Activated CD4-positive, alpha-beta T cell treated with anti-CD3 and anti-CD28 coated beads for 48 hours (primary cell): Measurements from ENCODE around the gene UCK2.

Source experiments
- DNase-seq: peaks from one replicate; pipeline ENCODE4 v3.0.0-alpha.2; 2020

Gene UCK2

DNA sequence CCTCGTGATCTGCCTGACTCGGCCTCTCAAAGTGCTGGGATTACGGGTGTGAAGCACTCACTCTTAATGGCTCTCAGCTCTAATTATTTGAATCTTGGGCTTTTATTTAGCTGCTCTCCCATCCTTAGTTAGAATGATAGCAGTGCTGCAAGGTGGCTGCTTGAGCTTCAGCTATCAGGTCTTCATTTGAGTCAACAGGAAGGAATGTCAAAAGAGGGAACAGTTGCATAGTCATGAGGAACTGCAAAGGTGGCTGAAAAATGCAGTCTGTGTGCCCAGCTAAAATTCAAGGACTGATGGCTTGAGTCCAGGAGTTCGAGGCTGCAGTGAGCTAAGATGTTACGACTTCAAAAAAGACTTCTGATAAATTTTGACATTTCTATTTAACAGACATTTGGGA lies 55.6 kb downstream of the UCK2 start:
- no peak for DNase-seq

DNA sequence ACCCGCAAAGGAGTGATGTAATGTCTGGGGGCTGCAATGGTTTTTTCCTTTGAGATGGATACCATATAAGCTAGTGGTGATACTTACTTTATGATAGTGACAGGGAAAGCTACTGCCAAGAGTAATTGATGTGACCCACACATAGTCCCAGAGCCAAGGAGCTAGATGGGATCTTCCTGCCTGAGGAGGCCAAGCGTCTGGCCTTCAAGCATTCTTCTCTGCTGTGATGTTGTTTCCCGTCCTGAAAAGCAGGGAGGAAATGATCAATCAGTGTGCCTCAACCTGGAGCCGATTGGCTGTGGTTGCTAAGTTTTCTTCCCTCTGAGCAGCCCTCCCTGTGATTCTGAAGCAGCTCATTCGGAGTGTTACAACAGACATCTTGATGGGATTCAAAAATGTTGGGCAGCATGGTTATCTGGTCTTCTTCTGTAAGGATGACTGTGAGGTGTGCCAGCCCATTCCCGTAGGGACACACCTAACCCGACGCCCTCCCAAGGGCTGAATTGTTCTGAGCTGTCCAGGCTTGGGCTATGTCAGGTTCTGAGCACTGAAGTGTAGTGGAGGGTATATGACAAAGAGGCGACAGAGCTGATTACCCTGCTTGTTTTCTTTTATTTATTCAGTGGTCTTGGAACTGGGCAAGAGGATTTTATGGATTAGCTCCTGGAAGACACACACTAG lies 56.7 kb downstream of the UCK2 start:
- DNase-seq = no peak

DNA sequence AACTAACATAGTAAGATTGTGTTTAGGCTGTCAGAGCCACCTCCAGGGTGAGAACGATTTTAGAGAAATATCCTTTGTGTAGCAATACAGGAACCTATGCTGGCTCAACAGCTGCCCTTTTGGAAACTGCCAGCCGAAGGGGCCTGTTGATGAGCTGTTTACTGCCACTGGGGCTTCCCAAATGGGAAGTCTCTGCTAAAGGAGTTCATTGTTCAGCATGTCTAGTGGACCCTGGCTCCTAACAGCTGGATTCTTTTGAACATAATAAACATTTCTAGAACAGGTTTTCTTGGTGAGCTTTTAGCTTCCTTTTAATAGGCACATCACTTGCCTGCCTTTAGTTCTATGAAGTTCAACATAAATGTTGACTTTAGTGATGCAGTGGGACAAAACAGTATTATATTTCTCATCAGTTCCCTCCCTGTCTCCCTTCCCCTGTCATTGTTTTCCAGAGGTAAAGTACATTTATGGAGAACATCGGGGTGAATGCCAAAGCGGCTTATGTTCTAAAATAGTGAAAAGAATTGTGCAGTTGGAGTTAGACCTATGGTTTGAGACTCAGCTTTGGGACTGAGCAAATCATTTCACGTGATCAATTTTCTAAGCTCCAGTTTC lies 57.4 kb downstream of the UCK2 start:
- DNase-seq = no peak

DNA sequence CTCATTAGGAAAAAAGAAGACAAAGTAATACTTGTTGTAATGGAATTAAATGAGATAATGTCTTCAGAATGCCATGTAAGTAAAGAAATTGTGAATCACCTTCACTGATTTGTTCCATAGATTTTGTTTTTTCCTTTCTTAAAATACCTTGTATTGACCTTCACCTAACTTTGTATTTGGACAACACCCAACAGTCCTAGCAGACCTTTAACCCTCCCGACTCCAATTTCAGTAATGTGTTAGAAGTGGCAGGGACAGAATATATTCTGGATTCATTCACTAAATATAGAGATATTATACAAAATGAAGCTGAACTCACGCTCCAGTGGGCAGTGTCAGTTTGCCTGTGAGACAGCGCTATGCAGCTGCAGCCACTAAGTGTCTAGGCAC lies 57.9 kb downstream of the UCK2 start:
- DNase-seq = no peak

DNA sequence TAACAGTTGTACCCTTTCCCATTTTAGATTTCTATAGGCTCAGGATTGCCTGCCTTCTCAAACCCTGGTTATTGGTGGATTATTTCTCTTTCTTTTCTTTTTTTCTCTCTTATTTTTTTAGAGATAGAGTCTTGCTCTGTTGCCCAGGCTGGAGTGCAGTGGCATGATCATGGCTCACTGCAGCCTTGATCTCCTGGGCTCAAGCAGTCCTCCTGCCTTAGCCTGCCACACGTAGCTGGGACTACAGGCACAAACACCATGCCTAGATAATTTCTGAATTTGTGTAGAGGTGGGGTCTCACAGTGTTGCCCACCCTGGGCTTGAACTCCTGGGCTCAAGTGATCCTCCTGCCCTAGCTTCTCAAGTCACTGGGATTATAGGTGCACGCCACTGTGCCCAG lies 58.8 kb downstream of the UCK2 start:
- no peak for DNase-seq

DNA sequence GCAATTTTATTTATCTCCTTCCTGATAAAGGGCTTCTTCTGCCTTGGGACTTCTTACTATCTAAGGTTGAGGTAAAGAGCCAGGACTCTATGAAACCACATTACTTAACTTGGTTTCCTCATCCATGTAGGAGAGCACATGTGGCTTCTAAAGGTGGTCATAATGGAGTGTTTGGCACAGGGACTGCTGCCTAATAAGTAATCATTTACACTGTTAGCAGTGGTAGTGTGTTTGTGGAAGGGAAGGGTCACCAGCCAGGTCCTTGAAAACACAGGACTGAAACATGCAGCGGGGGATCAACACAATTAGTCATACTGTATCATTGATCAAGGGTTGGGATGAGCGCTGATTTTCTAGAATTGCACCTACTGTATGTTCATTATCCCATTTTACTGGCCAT lies 59.6 kb downstream of the UCK2 start:
- DNase-seq = no peak

DNA sequence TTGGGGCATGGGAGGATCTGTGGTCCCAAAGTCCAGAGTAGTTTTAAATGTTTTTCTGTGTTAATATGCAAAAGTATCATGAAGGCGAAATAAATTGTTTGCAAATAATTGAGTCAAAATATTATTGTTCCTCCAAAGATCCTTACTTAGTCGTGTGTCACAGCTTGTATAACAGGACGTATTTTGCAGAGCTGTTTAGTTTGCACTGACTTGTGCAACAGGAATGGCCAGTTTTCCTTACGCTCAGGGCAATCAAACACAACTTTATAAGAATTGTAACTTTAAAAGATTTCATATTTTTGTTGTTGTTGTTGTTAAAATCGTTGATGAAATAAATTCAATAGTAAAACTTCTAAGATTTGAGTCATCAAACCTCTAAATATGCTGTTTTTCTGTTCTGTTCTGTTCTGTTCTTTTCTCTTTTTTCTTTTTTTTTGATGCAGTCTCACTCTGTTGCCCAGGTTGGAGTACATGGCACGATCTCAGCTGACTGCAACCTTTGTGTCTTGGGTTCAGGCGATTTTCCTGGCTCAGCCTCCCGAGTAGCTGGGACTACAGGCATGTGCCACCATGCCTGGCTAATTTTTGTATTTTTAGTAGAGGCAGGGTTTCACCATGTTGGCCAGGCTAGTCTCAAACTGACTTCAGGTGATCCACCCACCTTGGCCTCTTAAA lies 60.6 kb downstream of the UCK2 start:
- DNase-seq = no peak

DNA sequence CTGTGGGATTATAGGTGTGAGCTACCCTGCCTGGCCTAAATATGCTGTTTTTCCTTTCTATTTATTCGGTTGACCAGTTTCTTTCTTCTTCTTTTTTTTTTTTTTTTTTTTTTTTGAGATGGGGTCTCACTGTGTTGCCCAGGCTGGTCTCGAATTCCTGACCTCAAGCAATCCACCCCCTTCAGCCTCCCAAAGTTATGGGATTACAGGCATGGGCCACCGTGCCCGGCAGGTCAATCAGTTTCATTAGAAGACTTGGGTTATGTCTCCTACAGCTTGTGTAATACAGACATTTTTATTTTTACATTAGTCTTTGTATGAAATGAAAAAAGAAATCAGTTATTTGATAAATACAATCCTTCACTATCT lies 61.1 kb downstream of the UCK2 start:
- no peak for DNase-seq

DNA sequence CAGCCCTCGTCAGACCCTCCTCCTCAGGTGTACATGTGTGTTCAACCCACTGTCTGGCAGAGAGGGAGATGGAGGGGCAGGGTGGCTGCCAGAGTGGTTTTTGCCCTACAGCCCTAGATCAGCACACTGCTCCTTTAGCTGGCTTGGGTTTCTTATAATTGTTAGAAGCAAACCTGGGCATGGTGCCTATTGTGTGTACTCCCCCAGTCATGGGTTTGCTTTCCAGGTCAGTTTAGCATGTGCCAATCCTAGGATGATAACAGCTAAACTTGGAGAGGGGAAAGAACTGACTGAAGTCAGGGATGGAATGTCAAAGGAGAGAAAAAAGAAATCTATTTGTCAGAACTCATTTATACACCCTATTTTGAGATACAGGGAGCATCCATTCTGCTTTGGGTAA lies 63.3 kb downstream of the UCK2 start:
- DNase-seq = no peak

DNA sequence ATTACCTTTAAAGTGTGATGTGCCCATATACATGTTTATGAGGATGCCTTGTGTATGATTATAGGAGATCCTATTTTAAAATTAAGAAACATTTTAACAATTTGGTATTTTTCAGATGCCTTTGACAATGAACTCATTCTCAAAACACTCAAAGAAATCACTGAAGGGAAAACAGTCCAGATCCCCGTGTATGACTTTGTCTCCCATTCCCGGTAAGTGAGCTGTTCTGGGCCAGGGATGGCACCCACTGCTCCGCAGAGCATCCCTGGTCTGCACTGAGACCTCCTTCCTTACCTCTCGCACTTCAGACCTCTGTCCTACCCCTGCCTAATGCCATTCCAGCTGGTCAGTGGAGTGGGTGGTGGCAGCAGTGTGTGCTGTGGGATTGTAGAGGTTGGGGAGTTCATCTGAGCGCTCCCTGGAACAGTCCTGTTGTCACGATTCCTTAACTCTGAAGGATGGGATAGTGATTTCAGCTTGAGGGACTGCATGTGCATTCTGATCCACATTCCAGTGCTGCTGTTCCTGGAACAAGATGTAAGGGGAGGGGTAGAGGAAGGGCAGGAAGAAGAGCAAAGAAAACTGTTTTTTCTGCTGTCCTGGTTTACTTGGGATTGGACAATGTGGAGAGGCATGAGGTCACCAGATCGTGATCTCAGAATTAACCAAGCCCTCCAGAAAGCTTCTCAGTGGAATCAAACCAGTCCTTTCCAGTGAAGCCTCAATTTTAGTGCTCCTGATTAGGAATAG lies 63.9 kb downstream of the UCK2 start:
- DNase-seq = no peak

DNA sequence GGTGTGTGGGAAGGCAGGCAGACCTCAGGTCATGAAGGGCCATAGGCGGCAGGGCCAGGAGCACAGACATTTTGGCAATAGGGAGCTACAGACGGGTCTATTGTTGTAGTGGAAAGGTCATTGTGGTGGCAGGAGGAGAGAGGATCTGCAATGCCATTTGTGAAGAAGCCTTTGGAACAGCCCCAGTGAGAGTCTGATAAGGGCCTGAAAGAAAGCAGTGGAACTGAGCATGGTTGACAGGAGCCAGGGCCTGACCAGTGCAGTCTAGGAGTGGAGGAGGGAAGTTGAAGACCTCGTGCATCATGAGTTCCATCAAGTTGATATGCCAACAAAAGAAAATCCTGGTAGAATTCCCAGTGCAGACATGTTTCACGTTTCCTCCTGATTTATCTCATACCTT lies 65.5 kb downstream of the UCK2 start:
- DNase-seq = no peak

DNA sequence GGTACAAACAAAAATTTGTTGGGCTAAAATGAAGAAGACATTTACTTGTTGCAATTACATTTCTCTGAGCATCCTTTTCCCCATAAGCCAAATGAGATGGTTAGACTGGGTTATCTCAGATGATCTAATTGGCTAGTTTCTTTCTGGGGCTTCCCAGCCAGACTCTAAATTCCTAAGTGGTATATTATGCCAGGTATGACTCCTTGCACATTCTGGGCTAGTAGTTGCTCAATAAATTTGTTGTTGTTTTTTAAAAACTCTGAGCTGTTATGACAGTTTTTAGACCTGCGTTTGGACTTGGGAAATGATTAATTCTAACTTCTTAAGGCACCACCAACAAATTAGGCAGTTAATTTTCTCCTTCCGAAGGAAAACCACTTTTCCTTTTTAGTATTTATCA lies 66.1 kb downstream of the UCK2 start:
- DNase-seq = no peak

DNA sequence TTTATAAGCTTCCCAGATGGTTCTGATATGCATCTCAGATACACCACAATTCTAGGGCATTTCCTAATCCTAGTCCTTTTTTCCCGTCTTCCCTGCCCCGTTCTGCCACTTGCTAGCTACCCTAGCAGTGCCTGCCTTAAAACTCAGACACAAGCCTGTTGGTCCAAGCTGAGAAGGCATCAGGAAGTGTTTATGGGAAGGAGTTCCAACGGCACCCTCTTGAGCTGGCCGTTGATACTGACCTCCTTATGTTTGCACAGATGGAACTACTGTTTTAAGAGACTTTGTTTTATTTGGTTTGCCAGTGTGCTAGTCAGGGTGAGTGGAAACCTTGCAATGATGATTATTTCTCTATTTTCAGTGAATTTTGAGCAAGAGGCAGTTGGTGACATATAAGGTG lies 67.2 kb downstream of the UCK2 start:
- DNase-seq = no peak

DNA sequence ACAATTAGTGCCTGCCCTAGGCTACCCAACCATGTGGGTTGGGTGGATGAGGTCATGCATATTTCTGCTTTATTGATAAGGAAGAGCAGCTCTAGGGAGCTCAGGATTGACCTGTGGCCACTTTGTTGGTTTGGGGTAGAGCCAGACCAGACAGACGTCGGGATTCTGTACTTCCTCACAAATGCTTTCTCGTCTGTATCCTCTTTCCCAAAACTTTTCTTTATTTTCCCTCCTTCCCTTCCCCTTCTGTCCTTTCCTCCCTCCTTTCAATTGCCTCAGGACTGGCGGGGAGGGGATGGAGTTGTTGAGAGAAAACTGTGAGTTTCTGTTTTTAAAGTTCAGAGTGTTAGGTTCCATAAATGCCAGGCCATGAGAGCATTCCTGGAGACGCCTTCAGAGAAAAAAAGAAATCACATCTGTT lies 68.0 kb downstream of the UCK2 start:
- DNase-seq = no peak

DNA sequence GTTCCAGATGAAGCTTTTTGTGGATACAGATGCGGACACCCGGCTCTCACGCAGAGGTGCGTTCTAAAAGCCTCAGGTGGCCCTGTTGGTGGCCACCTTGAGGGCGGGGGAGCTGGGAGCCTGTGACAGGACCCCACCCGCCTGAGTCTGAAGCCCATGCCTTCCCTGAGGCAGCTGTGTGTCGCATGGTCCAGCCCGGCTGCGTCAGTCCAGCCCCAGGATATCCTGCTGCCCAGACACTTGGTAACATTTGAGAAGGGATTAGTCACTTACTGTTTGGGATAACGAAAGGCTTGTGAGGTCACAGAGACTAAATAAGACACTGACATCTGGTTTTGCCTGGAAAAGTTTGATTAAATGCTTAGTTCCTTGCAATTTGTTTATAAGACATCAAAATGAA lies 68.9 kb downstream of the UCK2 start:
- DNase-seq = no peak

DNA sequence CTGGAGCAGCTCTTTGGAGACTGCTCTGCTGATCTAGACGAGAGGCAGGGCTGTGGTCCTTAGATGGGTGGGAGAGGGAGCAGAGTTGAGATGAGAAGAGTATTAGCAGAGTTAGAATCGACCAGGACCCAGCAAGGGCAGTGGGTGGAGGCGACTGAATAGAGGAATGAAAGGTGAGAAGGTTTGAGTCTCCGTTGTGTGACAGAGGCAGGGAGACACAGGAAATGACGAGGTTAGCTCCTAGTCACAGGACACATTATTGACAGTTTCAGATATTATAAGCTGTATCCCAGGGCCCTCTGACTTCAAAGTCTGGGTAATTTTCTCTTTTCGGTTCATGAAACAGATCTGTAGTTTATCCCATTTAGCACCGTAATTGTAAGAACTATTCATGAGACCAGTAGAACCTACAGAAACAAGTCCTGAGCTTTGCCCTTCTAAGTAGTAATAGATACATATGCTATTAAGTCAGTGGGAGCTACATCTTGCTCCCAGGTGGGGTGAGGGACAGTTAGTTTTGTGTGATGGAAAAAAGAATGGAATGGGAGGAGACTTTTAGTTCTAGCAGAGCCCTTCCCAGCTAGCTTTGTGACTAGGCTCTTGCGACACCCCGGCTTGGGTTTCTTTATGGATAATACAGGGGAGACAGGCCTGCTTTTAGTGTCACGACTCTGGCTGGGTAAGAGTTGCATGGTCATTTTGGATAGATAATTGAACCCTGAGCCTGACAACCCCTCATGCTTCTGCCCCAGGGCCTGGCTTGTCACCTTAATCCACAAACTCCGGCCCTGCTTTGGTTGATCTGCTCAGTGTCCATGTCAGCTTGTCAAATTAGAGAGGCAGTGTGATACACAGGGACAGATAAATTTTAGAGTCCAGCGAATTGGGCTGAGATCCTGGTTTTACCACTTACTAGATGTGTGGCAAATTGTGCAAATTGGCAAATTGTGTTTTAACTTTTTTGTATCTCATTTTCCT lies 70.2 kb downstream of the UCK2 start:
- no peak for DNase-seq

DNA sequence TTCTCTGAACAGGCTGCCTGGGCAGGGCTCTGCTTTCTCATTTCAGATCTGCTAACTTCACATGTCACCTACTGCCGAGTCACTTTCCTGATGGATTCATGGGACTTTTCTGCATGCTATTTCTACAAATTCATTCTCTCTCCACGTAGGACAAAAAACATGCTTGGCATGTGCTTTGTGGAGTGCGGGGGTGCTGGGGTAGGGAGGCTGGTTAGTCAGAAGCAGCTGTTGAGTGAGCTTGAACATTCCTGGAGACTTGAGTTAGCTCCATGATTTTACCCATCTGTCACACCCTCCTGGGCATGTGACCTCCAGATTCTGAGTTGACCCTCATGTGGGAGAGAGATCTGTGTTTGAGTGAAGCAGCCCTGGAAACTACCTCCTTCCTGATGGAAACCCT lies 71.4 kb downstream of the UCK2 start:
- DNase-seq = no peak

DNA sequence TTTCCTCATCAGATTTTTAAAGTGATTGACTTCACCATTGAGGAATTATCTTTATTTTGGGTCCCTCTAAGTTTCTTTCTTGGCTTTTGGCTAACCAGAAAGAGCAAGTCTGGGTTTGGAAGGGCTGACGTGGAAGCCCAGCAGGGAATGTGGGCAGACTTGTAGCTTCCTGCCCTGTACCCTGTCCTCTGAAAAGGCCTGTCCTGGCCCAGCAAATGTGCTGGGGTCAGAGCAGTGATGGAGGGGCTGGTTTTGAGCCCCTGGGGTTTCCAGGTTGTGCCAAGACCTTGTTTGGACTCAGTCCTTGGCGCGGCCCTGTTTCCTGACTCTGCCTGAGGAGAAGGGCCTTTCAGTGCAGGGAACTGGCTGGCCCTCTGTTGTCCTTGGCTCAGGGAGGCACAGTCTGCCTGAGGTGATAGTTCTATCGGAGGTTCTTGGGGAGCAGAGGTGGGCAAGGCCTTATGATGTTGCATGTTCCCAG lies 72.1 kb downstream of the UCK2 start:
- no peak for DNase-seq

DNA sequence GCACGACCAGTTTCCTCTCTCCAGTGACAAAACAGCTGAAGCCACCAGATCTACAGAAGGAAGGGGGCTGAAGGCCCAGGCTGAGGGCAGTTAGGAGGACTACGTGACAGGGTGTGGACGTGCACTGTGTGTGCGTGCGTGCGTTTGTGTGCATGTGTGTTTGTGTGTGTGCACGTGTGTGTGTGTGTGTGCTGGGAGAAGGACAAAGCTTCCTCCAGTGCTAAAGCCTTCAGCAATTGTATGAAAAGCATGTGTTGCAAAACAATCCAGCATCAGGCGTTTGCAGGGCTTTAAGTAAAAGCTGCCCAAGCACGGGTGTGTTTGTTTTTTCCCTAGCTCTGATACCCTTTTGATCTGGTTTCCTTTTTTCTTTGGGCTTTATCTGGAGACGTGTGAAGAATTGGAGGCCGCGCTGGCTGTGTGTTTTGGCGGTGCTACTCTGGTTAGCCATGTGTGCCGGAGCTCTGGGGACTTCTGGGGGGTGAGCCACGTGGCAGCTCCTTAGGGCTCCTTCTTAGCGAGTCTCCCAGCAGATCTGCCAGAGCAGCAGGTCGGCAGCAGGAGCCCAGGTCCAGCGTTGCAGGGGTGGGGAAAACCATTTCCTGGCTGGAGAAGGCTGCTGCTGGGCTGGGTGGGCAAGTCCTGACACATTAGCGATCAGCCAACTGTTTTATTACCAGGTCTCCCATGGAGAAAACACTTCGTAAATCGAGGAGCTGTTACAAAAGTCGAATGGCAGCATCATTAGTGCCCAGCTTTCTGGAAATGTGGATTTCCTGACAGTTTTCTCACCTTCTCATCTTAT lies 73.4 kb downstream of the UCK2 start:
- no peak for DNase-seq

DNA sequence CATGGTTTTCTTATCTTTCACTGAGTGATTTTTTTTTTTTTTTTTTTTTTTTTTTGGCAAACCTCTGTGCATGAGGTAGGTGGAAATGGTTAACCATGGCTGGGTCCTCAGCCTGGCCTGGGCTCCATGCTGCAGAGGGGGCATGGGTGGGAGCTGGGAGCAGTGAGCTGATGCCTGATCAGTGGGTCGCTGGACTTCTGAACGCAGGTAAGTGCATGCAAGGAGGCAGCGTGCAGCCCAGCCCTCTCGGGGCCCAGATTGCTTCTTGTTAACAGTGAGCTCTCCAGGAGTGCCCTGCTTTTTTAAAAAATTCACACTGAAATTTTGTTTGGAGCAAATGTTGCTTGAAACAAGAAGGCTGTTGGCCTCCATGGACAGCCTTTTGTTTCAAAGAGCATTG lies 75.2 kb downstream of the UCK2 start:
- no peak for DNase-seq

DNA sequence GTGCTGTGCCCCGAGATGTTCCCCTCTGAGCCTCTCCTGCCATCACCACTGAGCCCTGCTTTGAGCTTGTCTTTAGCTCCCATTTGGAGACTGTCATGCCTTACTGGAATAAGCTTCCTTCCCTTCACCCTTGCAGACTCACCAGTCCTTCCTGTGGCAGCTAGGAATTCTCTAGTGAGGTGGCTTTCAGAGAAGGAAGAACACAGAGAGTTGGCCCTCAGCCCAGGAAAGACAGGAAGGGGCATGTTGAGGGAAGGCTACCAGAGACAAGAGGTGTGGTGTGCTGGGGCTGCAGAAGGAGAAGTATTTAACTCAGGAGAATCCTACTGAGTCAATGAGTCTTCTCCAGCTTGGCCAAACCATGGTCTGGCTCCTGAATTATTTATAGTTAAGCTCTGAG lies 76.3 kb downstream of the UCK2 start:
- no peak for DNase-seq

DNA sequence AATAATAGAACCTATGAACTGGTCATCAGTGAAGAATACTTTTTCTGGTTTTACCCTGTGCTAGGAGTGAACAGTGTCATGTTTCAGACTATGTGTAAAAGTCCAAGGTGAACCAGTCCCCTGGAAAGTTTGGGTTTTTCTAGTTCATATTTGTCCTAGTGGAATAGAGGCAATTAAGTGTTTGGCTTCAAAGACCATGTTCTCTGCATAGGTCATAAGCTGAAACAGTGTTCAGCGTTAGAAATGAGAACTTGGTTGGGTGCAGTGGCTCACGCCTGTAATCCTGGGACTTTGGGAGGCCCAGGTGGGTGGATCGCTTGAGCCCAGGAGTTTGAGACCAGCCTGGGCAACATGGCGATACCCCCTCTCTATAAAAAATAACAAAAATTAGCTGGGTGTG lies 77.5 kb downstream of the UCK2 start:
- no peak for DNase-seq
